ENCODE data around the gene NFKBIL1. TPM values are rescaled to one million over a fixed set of nuclear protein-coding genes. Genes with fewer than 3 reads are reported as not detected.
A peak's percentile ranks its signal among the peaks of the same experiment; 100 is the strongest.

The NFKBIL1 gene
- total RNA-seq, 1 experiment from 2014 or later = 33.5 TPM

- intact Hi-C loops (cut with micrococcal nuclease; ENCODE audit: unreplicated experiment) = loop anchor here (1.0 kb wide), 1 partner anchor 49 kb away; no protein-coding TSS in a partner anchor
- Mint-ChIP-seq H3K36me3 (ENCODE audit: insufficient read depth, unreplicated experiment) (peaks cover 65% of the 10 kb centered on the region), H3K4me1 (ENCODE audit: low read depth, unreplicated experiment) (peaks cover 36% of the 10 kb centered on the region), H3K27me3 (ENCODE audit: unreplicated experiment) (no peaks in the 10 kb centered on the region), H3K9me3 (ENCODE audit: low read depth, unreplicated experiment) (no peaks in the 10 kb centered on the region), H3K4me3 (ENCODE audit: low read depth, unreplicated experiment) (peak within 1 kb of the TSS; percentile 70), H3K27ac (ENCODE audit: unreplicated experiment) (peak within 1 kb of the TSS; percentile 88)
- CTCF ChIA-PET = interaction anchor here (1.0 to 3.3 kb wide), 12 partner anchors 13 to 196 kb away, joined by 3 to 16 read pairs (median 7); partner anchors contain the start of genes C6orf47, MCCD1 and MICB
- BruUV-seq (replicated peaks) = no TSS peak
- TF ChIP-seq CTCF (IDR thresholded peaks at IDR 0.05; ENCODE audit: unreplicated experiment) = peak; percentile 7
- peak; percentile 98 for DNase-seq
Measured at GRCh38 chr6:31541658-31542521, 5.5 kb upstream of the NFKBIL1 start, which contains the start of gene DDX39B. Gene DDX39B (minus strand): TSS chr6:31542003. CDS start chr6:31540532, 1,471 bp downstream.

- BruUV-seq (replicated peaks) = no TSS peak
- TF ChIP-seq CTCF (IDR thresholded peaks at IDR 0.05; ENCODE audit: unreplicated experiment) = no peak
- H3K27ac Mint-ChIP-seq (ENCODE audit: unreplicated experiment) = no peak overlapping the region
- H3K36me3 Mint-ChIP-seq (ENCODE audit: insufficient read depth, unreplicated experiment) = peaks cover 63% of the 10 kb centered on the region
- no peaks in the 10 kb centered on the region for H3K9me3 Mint-ChIP-seq (ENCODE audit: low read depth, unreplicated experiment)
- no peak overlapping the region for H3K4me3 Mint-ChIP-seq (ENCODE audit: low read depth, unreplicated experiment)
- H3K4me1 Mint-ChIP-seq (ENCODE audit: low read depth, unreplicated experiment) = peaks cover 38% of the 10 kb centered on the region
- H3K27me3 Mint-ChIP-seq (ENCODE audit: unreplicated experiment) = no peaks in the 10 kb centered on the region
- CTCF ChIA-PET = no interaction called here
- DNase-seq = no peak
- intact Hi-C loops (cut with micrococcal nuclease; ENCODE audit: unreplicated experiment) = no loop called here
Measured at GRCh38 chr6:31543639-31544038, 3.8 kb upstream of the NFKBIL1 start.

GRCh38 chr6:31544676-31545075 is 2.7 kb upstream of the NFKBIL1 start:
- no peak overlapping the region for H3K27ac Mint-ChIP-seq (ENCODE audit: unreplicated experiment)
- CTCF ChIA-PET = interaction anchor here (3.4 kb wide), 1 partner anchor 53 kb away, joined by 54 read pairs; no protein-coding TSS in a partner anchor
- peaks cover 60% of the 10 kb centered on the region for H3K36me3 Mint-ChIP-seq (ENCODE audit: insufficient read depth, unreplicated experiment)
- no TSS peak for BruUV-seq (replicated peaks)
- no peaks in the 10 kb centered on the region for H3K9me3 Mint-ChIP-seq (ENCODE audit: low read depth, unreplicated experiment)
- TF ChIP-seq CTCF (IDR thresholded peaks at IDR 0.05; ENCODE audit: unreplicated experiment) = no peak
- H3K4me3 Mint-ChIP-seq (ENCODE audit: low read depth, unreplicated experiment) = no peak overlapping the region
- peaks cover 27% of the 10 kb centered on the region for H3K4me1 Mint-ChIP-seq (ENCODE audit: low read depth, unreplicated experiment)
- intact Hi-C loops (cut with micrococcal nuclease; ENCODE audit: unreplicated experiment) = loop anchor here (5.0 kb wide), 1 partner anchor 142 kb away; the partner anchor contains the start of gene MICA
- no peak for DNase-seq
- no peaks in the 10 kb centered on the region for H3K27me3 Mint-ChIP-seq (ENCODE audit: unreplicated experiment)

GRCh38 chr6:31545291-31545690 is 2.1 kb upstream of the NFKBIL1 start:
- no peak for TF ChIP-seq CTCF (IDR thresholded peaks at IDR 0.05; ENCODE audit: unreplicated experiment)
- CTCF ChIA-PET = interaction anchor here (1.1 to 3.4 kb wide), 2 partner anchors 53 to 57 kb away, joined by 9 to 54 read pairs; no protein-coding TSS in a partner anchor
- Mint-ChIP-seq H3K27me3 (ENCODE audit: unreplicated experiment) (no peaks in the 10 kb centered on the region), H3K36me3 (ENCODE audit: insufficient read depth, unreplicated experiment) (peaks cover 57% of the 10 kb centered on the region), H3K27ac (ENCODE audit: unreplicated experiment) (no peak overlapping the region), H3K4me3 (ENCODE audit: low read depth, unreplicated experiment) (no peak overlapping the region), H3K9me3 (ENCODE audit: low read depth, unreplicated experiment) (no peaks in the 10 kb centered on the region), H3K4me1 (ENCODE audit: low read depth, unreplicated experiment) (peaks cover 21% of the 10 kb centered on the region)
- no peak for DNase-seq
- BruUV-seq (replicated peaks) = no TSS peak
- intact Hi-C loops (cut with micrococcal nuclease; ENCODE audit: unreplicated experiment) = loop anchor here (5.0 kb wide), 1 partner anchor 143 kb away; the partner anchor contains the start of gene MICA
